22Rv1 (cell line): ENCODE results near the gene TPBG.

Experiments
- ZFX ChIP-seq: fragments of 450-650 bp; IDR thresholded peaks from 2 replicates; pipeline ENCODE4 v1.6.1; 2017; ENCODE audit warnings: antibody characterized with exemption, borderline replicate concordance
- TF ChIP-seq, protein P1 (sequence below): fragments of 450-650 bp; IDR thresholded peaks from 2 replicates; pipeline ENCODE4 v1.5.1; 2017; ENCODE audit warnings: mild to moderate bottlenecking

DNA sequence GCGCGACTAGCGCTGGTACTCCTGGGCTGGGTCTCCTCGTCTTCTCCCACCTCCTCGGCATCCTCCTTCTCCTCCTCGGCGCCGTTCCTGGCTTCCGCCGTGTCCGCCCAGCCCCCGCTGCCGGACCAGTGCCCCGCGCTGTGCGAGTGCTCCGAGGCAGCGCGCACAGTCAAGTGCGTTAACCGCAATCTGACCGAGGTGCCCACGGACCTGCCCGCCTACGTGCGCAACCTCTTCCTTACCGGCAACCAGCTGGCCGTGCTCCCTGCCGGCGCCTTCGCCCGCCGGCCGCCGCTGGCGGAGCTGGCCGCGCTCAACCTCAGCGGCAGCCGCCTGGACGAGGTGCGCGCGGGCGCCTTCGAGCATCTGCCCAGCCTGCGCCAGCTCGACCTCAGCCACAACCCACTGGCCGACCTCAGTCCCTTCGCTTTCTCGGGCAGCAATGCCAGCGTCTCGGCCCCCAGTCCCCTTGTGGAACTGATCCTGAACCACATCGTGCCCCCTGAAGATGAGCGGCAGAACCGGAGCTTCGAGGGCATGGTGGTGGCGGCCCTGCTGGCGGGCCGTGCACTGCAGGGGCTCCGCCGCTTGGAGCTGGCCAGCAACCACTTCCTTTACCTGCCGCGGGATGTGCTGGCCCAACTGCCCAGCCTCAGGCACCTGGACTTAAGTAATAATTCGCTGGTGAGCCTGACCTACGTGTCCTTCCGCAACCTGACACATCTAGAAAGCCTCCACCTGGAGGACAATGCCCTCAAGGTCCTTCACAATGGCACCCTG lies 1.6 kb downstream of the TPBG start:
- TF ChIP-seq, protein P1, sequence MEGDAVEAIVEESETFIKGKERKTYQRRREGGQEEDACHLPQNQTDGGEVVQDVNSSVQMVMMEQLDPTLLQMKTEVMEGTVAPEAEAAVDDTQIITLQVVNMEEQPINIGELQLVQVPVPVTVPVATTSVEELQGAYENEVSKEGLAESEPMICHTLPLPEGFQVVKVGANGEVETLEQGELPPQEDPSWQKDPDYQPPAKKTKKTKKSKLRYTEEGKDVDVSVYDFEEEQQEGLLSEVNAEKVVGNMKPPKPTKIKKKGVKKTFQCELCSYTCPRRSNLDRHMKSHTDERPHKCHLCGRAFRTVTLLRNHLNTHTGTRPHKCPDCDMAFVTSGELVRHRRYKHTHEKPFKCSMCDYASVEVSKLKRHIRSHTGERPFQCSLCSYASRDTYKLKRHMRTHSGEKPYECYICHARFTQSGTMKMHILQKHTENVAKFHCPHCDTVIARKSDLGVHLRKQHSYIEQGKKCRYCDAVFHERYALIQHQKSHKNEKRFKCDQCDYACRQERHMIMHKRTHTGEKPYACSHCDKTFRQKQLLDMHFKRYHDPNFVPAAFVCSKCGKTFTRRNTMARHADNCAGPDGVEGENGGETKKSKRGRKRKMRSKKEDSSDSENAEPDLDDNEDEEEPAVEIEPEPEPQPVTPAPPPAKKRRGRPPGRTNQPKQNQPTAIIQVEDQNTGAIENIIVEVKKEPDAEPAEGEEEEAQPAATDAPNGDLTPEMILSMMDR, result no peak
- TF ChIP-seq ZFX, result no peak
